ENCODE results near the gene PVRIG. TPM values are rescaled to one million over a fixed set of nuclear protein-coding genes. Genes with fewer than 3 reads are reported as not detected.
A peak's percentile ranks its signal among the peaks of the same experiment; 100 is the strongest.
"Not testable (repeated sequence)": the region's sequence is repeated elsewhere in the genome, so short reads cannot be mapped to it uniquely, and the experiment has no call there.

Gene PVRIG
- not detected for total RNA-seq

DNA sequence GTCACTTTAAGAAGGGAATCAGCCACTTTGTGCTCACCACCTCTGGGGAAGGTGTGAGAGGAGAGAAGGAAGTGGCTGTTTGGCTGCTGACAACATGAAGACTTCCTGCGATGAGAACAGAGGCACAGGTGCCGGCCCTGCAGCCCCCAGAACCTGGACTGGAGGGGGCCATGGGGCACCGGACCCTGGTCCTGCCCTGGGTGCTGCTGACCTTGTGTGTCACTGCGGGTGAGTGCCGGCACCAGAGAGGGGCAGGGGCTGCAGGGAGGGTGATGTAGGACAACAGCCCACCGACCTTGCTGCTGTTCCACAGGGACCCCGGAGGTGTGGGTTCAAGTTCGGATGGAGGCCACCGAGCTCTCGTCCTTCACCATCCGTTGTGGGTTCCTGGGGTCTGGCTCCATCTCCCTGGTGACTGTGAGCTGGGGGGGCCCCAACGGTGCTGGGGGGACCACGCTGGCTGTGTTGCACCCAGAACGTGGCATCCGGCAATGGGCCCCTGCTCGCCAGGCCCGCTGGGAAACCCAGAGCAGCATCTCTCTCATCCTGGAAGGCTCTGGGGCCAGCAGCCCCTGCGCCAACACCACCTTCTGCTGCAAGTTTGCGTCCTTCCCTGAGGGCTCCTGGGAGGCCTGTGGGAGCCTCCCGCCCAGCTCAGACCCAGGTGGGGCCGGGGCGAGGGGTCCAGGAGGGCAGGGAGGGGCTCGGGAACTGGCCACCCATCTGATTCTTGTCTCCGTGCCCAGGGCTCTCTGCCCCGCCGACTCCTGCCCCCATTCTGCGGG lies at the start of gene PVRIG:
Gene PVRIG (plus strand): TSS at position 149 of the 785 bp plus-strand sequence. CDS start 22 bp downstream, at position 171.
- DNase-seq (ENCODE audit: low spot score in 2 of 2); FAIRE-seq: not testable (repeated sequence)

DNA sequence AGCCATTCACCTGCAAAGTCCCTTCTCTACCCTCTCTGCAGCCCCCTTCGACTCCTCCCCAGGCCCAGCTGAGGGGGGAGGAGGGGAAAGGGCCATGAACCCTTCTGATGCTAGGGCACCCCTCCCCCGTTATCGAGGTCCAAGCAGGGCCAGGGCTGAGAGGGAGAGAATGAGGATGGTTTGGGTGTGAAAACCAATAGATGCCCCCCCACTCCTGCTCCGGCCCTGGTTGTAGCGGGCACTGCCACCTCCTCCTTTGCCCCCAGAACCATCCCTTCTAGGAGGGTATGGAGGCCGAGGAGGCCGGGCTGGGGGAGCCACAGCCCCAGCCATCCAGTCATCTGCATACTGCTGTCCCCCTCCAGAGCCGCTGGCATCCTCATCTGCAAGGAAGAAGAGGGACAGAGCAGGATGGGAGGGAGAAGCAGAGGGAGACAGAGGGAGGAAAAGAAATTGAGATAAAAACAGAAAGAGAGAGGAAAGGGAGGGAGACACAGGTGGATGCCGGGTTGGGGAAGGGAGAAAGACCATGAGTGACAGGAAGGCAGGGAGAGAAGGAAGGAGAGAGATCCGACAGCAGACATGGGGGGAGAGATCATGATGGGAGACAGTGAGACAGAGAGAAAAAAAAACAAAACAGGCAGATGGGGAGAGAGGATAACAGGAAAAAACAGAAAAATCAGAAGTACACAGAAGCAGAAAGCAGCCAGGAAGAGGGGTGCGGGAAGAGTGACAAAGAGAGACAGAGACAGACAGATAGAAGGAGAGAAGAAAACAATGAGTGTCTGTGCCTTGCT lies 49.5 kb upstream of the PVRIG start:
- no peak for FAIRE-seq

DNA sequence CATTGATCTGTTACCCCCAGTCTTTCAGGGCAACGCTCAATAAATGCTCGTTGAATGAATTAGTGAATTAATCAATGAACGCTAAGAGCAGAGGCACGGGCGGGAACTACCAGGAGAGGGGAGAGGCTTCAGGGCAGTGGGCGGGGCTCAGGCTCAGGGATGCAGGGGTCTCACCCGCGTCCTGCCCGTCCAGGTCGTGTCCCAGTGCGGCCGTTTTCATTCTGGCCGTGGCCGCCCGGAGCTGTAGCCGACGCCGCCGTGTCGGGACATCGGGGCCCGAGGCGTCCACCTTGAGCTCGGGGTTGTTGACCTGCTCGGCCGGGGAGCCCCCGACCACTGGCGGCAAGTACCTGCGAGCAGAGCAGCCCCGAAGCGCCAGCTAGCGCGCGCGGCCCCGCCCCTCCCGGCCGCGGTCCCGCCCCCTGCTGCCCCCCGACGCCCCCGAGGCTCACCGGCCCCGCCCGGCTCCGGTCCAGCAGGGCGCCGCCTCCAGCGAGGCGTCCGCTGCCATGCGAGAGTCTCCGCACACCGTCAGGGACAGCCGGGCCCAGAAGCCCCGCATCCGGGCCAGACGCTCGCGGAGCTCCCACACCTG lies 48.6 kb upstream of the PVRIG start:
- FAIRE-seq = no peak
- peak; percentile 41 to 52 for DNase-seq (ENCODE audit: low spot score in 2 of 2)

More for the DNA sequence above, 49.5 kb upstream of the PVRIG start:
- DNase-seq (ENCODE audit: low spot score in 2 of 2) = peak; percentile 15 to 42

DNA sequence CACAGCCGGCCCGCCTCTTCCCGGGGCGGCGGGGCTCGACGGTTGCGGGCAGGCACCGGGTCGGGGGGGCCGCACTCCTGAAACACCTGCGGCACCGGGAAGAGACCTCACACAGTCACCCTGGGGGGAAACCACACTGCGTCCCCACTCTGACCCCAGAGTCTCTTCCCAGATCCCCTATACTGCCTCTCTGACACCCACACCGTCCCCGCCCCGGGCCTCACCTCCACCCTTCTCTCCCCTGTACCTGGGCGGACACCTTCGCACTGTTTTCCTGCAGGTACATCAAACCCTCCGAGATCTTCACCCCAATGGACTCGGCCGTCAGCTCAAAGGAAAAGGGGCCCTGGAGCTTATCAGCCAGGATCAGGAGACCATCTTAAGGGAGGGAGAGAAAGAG lies 47.9 kb upstream of the PVRIG start:
- DNase-seq (ENCODE audit: low spot score in 2 of 2) (peak in 1 of 2 donors; percentile 27), FAIRE-seq (no peak)

DNA sequence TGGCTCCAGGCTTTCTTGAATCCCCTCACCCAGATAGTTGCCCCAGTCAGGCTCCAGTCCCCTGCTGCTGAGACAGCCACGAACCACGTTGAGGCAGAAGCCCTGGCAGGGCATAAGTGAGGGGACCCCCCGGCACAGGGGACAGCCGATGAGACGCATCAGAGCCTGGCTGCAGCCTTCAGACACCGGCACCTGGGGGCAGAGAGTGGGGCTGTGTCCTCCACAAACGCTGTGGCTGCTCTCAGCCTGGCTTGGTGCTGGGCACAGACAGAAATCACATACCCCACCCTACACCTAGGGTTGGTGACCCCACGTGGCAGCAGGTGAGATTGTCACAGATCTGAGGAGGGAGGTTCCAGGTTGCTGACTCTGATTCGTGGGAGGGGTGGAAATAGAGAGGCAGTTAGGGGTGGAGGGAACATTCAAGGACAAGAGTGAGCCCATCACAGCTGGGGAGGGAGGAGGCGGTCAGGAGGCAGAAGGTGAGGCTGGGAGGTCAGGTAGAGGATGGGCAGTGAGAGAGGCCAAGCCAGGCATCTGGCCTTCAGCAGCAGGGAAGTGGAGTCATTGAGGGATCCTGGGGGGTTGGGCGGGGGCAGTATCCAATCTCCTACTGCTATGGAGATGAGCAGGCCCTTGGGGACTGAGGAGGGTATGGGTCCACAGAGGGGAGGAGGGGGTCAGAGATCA lies 45.8 kb upstream of the PVRIG start:
- DNase-seq (ENCODE audit: low spot score in 2 of 2) (no peak), FAIRE-seq (no peak)

DNA sequence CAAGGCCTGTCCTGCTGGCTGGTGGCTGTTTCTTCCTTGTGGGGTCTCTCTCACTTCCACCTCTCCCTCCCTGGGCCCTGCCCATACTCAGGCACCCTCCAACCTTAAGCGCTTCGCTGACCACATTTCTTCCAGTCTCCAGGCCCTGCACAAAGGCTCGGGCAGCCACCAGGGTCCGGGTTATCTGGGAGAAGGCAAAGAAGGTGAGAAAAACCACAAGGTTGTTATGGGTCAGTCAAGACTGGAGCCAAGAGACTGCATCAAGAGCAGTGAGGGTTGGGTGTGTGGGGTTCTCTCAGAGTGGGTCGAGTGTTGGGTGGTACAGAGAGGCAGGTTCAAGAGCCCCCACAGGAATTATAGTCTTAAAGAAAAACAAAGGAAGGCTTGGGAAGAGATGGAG lies 45.2 kb upstream of the PVRIG start:
- no peak for DNase-seq (ENCODE audit: low spot score in 2 of 2)
- FAIRE-seq = no peak

DNA sequence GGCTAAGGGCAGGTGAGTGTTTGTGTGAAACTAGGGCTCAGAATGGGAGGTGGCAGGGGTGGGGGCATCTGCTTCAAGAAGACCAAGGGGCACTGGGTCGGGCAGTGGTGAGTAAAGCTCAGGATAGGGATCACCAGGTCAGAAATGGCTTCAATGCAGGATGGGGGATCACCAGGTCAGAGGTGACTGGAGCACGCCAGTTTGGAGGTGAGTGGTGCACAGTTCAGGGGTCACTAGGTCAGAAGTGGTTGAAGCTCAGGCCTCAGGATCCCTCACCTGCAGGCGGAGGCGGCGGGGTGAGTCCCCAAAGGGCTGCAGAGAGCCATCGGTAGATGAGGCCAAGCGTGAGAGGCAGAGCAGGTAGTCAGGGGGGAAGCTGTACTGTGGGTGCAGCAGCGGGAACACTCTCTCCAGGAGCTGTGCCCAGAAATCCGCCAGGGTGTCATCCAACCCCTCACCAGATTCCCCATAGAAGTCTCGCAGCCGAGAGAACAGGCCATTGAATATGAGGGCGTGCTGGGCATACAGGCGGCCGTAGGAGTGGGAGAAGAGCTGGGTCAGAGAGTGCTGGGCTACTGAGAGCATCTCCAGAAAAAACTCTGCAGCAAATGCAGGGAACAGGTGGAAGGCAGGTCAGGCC lies 44.3 kb upstream of the PVRIG start:
- FAIRE-seq = no peak
- no peak for DNase-seq (ENCODE audit: low spot score in 2 of 2)

DNA sequence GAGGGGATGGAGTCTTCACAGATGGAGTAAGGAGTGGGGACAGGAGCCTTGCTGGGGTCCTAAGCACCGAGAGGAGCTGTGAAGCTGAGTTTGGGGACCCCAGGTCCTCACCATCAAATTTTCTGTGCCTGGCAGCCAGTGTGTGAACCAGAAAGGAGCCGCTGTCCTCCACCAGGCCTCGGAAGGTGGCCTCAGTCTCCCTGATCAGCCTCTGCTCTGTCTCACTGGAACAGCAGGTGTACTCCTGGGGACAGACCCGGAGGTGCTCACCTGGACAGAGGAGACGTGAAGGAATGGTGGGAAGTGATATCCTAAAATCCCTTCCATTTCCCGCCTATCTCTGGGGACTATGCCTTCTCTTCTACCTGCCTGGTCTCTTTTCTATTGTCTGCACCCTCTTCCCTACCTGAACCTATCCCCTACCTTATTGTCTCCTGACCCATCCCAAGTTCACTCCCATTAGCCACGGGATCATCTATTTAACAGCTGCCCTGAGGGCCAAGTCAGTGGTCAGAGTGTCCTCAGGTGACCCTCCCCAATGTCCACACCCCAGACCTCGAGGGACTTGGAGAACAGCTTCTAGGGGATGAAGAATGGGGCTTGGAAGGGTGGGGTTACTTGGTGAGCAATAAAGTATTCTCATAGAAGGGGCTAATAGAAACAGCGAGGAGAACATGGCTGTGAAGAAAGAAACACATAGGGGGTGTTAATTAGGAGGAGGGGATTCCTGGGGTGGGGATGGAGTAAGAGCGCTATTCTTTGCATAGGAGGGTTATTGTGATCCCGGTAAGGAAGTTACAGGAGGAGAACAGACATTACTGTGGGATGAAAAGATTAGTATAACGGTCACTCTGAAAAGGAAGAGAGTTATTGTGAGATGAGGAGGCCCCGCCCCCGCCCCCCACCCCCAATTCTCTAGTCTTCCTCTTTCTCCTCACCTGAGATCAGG lies 43.4 kb upstream of the PVRIG start:
- no peak for FAIRE-seq
- no peak for DNase-seq (ENCODE audit: low spot score in 2 of 2)

DNA sequence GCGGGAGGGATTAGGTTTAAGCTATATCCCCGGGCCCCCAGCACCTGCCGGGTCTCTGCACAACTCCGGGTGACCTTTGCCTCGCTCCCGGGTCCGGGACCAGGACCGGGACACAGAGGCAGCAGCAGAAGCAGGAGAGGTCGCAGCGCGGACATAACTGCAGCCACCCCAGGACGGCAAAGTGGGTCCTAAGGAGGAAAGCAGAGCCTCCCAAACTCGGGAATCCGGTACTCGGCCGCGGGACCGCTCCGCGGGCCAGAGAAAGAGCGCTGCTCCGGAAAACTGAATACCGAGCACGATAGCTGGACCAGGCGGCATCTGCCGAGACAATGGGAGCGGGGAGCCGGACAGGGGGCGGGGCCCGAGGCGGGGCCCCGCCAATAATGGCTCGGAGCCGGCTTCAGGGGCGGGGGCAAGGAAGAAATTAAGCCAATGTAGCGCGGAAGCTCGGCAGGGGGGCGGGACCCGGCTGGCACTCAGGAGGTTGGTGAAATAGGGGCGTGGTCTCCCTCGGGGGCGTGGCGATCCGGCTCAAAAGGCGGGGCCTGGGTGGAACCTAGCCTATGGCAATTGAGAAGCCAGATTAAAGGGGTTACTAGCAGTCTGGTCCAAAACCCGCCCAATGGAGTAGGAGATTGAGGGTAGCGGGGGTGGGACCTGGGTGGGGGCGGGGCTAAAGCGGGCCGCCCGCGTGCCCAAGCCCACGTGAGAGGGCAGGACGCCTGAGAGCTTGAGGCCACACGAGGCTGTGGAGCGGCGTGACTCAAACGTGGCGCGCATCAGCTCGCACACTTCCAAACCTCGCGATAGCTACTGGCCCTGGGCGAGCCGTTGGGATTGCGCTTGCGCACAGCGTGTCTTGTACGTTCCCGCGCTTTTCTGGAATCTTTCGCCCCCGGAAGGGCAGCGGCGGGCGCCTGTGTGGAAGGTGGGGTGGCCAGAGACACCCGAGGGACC lies 42.4 kb upstream of the PVRIG start, which contains the start of the genes GPC2 and STAG3:
Gene GPC2 (minus strand): TSS at position 337 of the 957 bp plus-strand sequence. CDS start 182 bp downstream, at position 155.
Gene STAG3 (plus strand): TSS at position 874 of the 957 bp plus-strand sequence. CDS start 2,639 bp downstream, outside the sequence.
- DNase-seq (ENCODE audit: low spot score in 2 of 2) = peak; percentile 83 to 92
- FAIRE-seq = no peak

DNA sequence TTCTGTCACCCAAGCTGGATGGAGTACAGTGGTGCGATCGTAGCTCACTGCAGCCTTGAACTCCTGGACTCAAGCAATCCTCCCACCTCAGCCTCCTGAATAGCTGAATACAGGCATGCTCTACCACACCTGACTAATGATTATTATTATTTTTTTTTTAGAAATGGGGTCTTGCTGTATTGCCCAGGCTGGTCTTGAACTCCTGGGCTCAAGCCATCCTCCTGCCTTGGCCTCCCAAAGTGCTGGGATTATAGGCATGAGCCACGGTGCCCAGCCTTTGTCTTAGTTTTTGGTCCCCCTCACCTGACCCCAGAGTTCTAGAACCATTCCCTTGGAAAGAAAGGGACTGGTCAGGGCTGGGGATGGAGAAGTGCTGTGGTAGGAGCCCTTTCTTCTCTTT lies 39.7 kb upstream of the PVRIG start:
- not testable (repeated sequence) for FAIRE-seq; DNase-seq (ENCODE audit: low spot score in 2 of 2)

DNA sequence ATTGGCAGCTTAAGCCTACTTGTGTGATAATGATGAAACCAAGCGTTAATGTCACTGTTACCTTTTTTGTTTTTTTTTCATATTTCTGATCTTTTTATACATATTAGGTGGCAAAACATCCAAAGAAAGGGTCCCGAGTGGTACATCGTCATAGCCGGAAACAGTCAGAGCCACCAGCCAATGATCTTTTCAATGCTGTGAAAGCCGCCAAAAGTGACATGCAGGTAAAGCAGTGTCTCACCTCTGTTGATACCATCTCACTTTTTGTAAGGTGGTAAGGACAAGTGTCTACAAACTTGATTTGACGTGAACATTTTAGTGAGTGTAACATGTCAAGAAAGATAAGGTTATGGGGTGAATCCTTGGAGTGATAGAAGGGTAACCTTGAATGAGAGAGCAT lies 37.1 kb upstream of the PVRIG start:
- not testable (repeated sequence) for DNase-seq (ENCODE audit: low spot score in 2 of 2); FAIRE-seq

DNA sequence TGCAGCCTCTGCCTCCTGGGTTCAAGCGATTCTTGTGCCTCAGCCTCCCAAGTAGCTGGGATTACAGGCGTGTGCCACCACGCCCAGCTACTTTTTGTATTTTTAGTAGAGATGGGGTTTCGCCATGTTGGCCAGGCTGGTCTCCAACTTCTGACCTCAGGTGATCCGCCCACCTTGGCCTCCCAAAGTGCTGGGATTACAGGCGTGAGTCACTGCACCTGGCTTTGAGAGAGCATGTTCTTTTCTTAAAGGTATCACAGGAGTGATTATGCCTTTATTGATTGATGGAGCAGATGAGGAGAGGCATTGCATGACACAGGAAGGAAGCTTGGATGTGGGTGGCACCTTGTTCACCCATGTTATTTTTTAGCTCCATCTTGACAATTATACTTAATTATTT lies 36.7 kb upstream of the PVRIG start:
- DNase-seq (ENCODE audit: low spot score in 2 of 2); FAIRE-seq: not testable (repeated sequence)

DNA sequence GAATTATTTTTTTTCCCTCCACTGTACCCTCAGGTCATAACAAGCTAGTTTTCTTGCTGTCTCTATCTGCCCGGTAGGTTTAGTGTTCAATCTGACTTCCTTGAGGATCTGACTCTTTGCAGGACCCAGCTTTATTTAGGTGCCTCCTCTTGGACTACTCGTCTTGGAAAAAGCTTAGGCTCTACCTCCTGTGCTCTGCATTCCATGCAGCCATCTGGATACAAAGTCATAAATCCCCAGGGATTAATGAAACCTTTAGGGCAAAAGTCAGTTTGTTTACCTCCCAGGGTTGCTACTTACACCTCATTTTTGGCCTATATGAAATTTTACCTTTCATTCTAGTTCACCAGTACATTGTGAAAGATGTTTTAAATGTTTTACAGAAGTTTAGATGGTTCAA lies 34.0 kb upstream of the PVRIG start:
- no peak for DNase-seq (ENCODE audit: low spot score in 2 of 2)
- no peak for FAIRE-seq

DNA sequence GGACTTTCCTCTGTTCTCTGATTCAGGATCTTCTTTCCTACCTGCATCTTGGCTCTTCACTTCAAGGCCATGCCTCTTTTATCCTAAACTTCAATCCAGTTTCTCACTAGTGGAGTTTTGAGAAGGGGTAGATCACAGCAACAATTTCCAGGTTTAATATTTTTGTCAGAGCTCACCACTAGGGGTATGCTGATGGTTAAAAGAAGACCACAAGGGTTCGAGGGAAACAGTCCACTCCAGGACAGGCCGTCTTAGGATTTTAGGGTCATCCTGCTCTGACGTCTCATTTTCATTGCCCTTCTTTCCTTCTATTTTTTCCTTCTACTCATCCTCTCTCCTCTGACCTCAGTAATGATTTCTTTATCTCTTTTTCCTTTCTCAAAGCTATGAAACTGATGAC lies 30.7 kb upstream of the PVRIG start:
- no peak for FAIRE-seq

DNA sequence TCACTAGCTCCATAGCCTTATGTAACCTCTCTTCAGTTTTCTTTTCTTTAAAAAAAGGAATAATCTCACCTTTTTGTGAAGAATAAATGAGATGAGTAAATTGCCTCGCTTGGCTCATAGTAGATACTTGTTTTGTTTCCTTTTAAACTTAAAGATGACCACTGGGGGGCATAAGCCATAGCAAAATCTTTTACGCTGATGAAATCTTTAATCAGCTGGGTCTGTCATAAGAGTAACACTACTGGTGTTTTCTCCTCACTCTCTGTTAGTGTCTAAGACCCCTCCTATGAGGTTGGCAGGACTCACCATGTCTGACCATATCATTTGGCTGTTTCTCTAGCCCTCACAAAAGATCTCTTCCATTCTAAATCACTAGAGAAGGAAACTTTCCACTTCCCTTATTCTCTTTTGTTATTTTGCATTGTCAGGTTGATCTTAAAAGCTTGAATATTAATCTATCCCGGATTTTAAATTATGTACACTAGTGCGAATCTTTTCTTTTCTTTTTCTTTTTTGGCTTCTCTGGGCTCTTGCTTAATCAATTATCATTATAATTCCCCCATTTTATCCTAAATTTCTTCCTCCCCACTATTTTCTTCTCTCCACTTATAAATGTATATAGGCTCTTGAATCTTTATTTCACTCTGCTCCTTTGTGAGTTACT lies 29.6 kb upstream of the PVRIG start:
- no peak for DNase-seq (ENCODE audit: low spot score in 2 of 2)
- FAIRE-seq = peak; percentile 17

More for the DNA sequence above, 30.7 kb upstream of the PVRIG start:
- DNase-seq (ENCODE audit: low spot score in 2 of 2) = no peak

DNA sequence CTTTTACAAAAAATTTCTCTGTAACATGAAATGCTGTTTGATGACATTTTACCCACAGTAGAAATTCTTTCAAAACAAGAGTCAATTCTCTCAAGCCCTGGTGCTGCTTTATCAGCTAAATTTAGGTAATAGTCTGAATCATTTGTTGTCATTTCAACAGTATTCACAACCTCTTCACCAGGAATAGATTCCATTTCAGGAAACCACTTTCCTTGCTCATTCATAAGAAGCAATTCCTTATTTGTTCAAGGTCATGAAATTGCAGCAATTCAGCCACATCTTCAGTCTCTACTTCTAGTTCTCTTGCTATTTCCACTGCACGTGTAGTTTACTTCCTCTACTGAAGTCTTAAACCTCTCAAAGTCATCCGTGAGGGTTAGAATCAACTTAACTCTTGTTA lies 28.0 kb upstream of the PVRIG start:
- no peak for DNase-seq (ENCODE audit: low spot score in 2 of 2)
- FAIRE-seq = no peak

Measured in frontal cortex (tissue), 4 donors.